Neural cell (in vitro differentiated cells): ENCODE results near the gene CLSTN1.

ENCODE experiments used
- RAD21 ChIP-seq: fragments of 450-650 bp; conservative IDR thresholded peaks from 2 replicates; pipeline ENCODE4 v1.6.1; 2014; ENCODE audit warnings: antibody characterized with exemption, mild to moderate bottlenecking, moderate library complexity
- TF ChIP-seq, protein P1 (sequence below): fragments of 450-650 bp; IDR thresholded peaks from 2 replicates; pipeline ENCODE4 v1.5.1; 2014; ENCODE audit warnings: antibody characterized with exemption, mild to moderate bottlenecking, moderate library complexity; ENCODE audit not compliant: poor library complexity, severe bottlenecking

DNA sequence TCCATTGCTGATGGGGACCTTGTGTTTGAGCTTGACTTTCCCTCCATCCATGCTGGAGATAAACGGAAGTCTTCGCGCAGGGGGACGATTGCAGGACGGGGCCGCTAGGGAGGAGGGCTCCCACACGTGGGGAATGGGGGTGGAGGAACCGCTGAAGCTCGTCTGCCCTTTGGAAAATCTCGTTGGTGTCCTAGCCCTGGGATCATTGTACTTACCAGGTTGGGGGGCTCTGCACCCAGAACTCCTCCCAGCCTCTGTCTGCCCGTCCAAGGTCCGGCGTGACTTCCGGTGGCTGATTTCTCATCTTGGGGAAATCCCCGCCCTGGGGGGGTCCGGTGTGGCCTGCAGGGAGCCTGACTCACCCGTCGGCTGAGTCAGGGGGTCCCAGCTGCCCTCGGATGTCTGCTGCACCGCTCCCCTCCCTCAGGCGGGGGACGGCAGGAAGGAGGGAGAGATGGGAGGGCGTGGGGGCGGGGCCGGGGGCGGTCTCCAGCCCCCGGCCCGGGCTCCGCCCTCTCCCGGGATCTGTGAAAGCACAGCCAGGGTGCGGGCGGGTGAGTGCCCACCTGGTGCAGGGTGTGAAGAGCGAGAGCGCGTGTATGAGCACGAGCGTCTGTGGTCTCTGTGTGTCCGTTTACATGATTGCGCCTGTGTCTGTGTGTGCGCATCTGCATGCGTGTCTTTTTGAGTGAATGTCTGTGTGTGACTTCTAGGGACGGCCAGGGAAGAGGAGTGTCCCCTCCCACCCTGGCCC lies 136.5 kb downstream of the CLSTN1 start:
- TF ChIP-seq, protein P1, sequence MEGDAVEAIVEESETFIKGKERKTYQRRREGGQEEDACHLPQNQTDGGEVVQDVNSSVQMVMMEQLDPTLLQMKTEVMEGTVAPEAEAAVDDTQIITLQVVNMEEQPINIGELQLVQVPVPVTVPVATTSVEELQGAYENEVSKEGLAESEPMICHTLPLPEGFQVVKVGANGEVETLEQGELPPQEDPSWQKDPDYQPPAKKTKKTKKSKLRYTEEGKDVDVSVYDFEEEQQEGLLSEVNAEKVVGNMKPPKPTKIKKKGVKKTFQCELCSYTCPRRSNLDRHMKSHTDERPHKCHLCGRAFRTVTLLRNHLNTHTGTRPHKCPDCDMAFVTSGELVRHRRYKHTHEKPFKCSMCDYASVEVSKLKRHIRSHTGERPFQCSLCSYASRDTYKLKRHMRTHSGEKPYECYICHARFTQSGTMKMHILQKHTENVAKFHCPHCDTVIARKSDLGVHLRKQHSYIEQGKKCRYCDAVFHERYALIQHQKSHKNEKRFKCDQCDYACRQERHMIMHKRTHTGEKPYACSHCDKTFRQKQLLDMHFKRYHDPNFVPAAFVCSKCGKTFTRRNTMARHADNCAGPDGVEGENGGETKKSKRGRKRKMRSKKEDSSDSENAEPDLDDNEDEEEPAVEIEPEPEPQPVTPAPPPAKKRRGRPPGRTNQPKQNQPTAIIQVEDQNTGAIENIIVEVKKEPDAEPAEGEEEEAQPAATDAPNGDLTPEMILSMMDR, result no peak
- no peak for TF ChIP-seq RAD21
